ENCODE measurements around the gene OR5AU1. TPM values are rescaled to one million over a fixed set of nuclear protein-coding genes. Genes with fewer than 3 reads are reported as not detected.

OR5AU1 gene
- total and polyA plus RNA-seq, 2 of the 13 experiments (the other 11 are each of a cell fraction or from before 2014, with no cell fraction given) = not detected

DNA sequence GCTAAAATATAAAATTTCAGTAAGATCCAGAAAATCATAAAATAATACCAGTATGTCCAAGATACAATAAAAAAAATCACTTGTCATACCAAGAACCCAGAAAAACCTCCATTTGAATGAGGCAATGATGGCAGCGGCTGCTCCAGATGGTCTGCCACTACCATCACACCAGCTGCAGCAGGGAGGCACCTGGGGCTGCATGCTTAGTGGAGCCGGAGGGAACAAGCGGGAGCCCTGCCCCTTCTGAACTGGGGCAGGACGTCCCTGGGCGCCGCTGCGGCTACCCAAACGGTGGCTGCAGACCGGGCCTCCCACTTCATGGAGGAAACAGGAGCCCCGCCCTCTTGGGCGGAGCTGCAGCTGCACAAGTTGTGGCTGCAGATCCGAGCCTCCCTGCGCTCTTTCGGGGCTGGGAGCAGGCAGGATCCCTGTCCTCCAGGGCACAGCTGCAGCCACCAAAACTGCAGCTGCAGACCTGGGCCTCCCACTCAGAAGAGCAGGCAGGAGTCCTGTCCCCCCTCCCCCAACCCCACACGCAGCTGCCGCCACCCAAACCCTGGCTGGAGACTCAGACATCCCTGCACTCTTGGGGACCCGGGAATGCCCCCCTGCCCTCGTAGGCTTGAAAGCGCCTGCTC is 36.1 kb upstream of the OR5AU1 start (continued):
- TF ChIP-seq, protein P1, sequence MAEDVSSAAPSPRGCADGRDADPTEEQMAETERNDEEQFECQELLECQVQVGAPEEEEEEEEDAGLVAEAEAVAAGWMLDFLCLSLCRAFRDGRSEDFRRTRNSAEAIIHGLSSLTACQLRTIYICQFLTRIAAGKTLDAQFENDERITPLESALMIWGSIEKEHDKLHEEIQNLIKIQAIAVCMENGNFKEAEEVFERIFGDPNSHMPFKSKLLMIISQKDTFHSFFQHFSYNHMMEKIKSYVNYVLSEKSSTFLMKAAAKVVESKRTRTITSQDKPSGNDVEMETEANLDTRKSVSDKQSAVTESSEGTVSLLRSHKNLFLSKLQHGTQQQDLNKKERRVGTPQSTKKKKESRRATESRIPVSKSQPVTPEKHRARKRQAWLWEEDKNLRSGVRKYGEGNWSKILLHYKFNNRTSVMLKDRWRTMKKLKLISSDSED (CRISPR knock-in tag; IDR thresholded peaks at IDR 0.05) = no peak
- TF ChIP-seq NCOA2 (CRISPR knock-in tag; IDR thresholded peaks at IDR 0.05) (peak; percentile 28; the same call in 1 of the 2 replicates), ATRX (CRISPR knock-in tag; IDR thresholded peaks at IDR 0.05; ENCODE audit: borderline replicate concordance) (no peak), ZFY (CRISPR knock-in tag; IDR thresholded peaks at IDR 0.05) (peak; percentile 59), ZNF329 (CRISPR knock-in tag; IDR thresholded peaks at IDR 0.05; ENCODE audit: low read depth) (no peak), ZNF367 (CRISPR knock-in tag; IDR thresholded peaks at IDR 0.05; ENCODE audit: borderline replicate concordance) (no peak), XRCC5 (optimal IDR thresholded peaks at IDR 0.05; ENCODE audit: low read length) (peak; percentile 55), ZNF747 (CRISPR knock-in tag; IDR thresholded peaks at IDR 0.05; ENCODE audit: borderline replicate concordance) (0 out of 2 replicates have a peak, but pooled peaks have one; percentile 39), TMF1 (CRISPR knock-in tag; IDR thresholded peaks at IDR 0.05; ENCODE audit: low read depth) (0 out of 2 replicates have a peak, but pooled peaks have one; percentile 18), EHMT2 (IDR thresholded peaks at IDR 0.05; ENCODE audit: borderline replicate concordance, low read depth, low read length) (peak; percentile 79; the same call in 1 of the 2 replicates), ZSCAN21 (CRISPR knock-in tag; IDR thresholded peaks at IDR 0.05; ENCODE audit: borderline replicate concordance) (0 out of 2 replicates have a peak, but pooled peaks have one; percentile 33), ASH2L (IDR thresholded peaks at IDR 0.05; ENCODE audit: insufficient read length, low read depth, low read length) (no peak), ELF3 (CRISPR knock-in tag; IDR thresholded peaks at IDR 0.05) (no peak)
- TF ChIP-seq, protein P2, sequence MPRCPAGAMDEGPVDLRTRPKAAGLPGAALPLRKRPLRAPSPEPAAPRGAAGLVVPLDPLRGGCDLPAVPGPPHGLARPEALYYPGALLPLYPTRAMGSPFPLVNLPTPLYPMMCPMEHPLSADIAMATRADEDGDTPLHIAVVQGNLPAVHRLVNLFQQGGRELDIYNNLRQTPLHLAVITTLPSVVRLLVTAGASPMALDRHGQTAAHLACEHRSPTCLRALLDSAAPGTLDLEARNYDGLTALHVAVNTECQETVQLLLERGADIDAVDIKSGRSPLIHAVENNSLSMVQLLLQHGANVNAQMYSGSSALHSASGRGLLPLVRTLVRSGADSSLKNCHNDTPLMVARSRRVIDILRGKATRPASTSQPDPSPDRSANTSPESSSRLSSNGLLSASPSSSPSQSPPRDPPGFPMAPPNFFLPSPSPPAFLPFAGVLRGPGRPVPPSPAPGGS (CRISPR knock-in tag; IDR thresholded peaks at IDR 0.05) = no peak
- TF ChIP-seq, protein P3, sequence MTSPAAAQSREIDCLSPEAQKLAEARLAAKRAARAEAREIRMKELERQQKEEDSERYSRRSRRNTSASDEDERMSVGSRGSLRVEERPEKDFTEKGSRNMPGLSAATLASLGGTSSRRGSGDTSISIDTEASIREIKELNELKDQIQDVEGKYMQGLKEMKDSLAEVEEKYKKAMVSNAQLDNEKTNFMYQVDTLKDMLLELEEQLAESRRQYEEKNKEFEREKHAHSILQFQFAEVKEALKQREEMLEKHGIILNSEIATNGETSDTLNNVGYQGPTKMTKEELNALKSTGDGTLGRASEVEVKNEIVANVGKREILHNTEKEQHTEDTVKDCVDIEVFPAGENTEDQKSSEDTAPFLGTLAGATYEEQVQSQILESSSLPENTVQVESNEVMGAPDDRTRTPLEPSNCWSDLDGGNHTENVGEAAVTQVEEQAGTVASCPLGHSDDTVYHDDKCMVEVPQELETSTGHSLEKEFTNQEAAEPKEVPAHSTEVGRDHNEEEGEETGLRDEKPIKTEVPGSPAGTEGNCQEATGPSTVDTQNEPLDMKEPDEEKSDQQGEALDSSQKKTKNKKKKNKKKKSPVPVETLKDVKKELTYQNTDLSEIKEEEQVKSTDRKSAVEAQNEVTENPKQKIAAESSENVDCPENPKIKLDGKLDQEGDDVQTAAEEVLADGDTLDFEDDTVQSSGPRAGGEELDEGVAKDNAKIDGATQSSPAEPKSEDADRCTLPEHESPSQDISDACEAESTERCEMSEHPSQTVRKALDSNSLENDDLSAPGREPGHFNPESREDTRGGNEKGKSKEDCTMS (CRISPR knock-in tag; conservative IDR thresholded peaks at IDR 0.05) = no peak
- TF ChIP-seq, protein P4, sequence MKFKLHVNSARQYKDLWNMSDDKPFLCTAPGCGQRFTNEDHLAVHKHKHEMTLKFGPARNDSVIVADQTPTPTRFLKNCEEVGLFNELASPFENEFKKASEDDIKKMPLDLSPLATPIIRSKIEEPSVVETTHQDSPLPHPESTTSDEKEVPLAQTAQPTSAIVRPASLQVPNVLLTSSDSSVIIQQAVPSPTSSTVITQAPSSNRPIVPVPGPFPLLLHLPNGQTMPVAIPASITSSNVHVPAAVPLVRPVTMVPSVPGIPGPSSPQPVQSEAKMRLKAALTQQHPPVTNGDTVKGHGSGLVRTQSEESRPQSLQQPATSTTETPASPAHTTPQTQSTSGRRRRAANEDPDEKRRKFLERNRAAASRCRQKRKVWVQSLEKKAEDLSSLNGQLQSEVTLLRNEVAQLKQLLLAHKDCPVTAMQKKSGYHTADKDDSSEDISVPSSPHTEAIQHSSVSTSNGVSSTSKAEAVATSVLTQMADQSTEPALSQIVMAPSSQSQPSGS (CRISPR knock-in tag; IDR thresholded peaks at IDR 0.05) = peak; percentile 53; the same call in 1 of the 2 replicates
- TF ChIP-seq, protein P5, sequence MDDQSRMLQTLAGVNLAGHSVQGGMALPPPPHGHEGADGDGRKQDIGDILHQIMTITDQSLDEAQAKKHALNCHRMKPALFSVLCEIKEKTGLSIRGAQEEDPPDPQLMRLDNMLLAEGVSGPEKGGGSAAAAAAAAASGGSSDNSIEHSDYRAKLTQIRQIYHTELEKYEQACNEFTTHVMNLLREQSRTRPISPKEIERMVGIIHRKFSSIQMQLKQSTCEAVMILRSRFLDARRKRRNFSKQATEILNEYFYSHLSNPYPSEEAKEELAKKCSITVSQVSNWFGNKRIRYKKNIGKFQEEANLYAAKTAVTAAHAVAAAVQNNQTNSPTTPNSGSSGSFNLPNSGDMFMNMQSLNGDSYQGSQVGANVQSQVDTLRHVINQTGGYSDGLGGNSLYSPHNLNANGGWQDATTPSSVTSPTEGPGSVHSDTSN (CRISPR knock-in tag; IDR thresholded peaks at IDR 0.05; ENCODE audit: borderline replicate concordance) = no peak
